Omental fat pad (tissue), 4 donors: ENCODE data around the gene TMEM107. TPM values are rescaled to one million over a fixed set of nuclear protein-coding genes. Genes with fewer than 3 reads are reported as not detected.

Source experiments
- ATAC-seq: fragments of 150-250 bp; one replicate; pipeline ENCODE4 v1.9.1; 2016; ENCODE audit warnings: mild to moderate bottlenecking, moderate library complexity; ENCODE audit not compliant: low FRiP score
- DNase-seq: peaks from one replicate; pipeline ENCODE4 v3.0.0-alpha.2; 2019; ENCODE audit warnings: low spot score
- total RNA-seq, 4 donors: library from RNA; depleted of rRNA; stranded (reverse); fragments of >200 nt; gene quantifications; one replicate each; pipeline ENCODE4 v1.1.0, GENCODE V29; 2016
- TF ChIP-seq, protein P1 (sequence below), 3 donors: fragments of 450-650 bp; IDR thresholded peaks; one replicate each; pipeline ENCODE4 v1.5.1; 2016 to 2017; ENCODE audit warnings: antibody characterized with exemption in 3 of 3, mild to moderate bottlenecking in 3 of 3, moderate library complexity in 2 of 3

The TMEM107 gene
- total RNA-seq, 4 donors from 2014 or later = 10.9 to 78.4 (median 34.1) TPM

DNA sequence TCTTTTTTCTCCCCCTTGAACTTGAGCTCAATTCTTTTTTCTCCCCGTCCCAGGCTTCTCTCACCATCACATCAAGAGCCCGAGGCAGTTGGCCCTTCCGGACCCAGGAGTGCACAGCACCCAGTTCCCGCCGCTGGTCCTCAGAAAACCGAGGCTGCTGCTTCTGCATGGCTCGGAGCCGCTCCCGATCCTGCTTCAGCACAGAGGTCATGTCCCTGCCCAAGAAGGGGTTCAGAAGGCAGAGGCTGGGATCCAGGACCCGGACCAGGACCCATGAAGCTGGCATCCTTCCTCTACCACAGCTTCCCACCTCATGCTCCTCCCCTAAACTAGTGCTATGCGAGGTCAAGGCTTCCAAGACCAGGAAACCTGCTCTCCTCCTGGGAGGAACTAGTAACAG is 34.4 kb downstream of the TMEM107 start:
- TF ChIP-seq, protein P1, sequence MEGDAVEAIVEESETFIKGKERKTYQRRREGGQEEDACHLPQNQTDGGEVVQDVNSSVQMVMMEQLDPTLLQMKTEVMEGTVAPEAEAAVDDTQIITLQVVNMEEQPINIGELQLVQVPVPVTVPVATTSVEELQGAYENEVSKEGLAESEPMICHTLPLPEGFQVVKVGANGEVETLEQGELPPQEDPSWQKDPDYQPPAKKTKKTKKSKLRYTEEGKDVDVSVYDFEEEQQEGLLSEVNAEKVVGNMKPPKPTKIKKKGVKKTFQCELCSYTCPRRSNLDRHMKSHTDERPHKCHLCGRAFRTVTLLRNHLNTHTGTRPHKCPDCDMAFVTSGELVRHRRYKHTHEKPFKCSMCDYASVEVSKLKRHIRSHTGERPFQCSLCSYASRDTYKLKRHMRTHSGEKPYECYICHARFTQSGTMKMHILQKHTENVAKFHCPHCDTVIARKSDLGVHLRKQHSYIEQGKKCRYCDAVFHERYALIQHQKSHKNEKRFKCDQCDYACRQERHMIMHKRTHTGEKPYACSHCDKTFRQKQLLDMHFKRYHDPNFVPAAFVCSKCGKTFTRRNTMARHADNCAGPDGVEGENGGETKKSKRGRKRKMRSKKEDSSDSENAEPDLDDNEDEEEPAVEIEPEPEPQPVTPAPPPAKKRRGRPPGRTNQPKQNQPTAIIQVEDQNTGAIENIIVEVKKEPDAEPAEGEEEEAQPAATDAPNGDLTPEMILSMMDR (IDR thresholded peaks at IDR 0.05) = no peak
- ATAC-seq (no peak), DNase-seq (no peak)

DNA sequence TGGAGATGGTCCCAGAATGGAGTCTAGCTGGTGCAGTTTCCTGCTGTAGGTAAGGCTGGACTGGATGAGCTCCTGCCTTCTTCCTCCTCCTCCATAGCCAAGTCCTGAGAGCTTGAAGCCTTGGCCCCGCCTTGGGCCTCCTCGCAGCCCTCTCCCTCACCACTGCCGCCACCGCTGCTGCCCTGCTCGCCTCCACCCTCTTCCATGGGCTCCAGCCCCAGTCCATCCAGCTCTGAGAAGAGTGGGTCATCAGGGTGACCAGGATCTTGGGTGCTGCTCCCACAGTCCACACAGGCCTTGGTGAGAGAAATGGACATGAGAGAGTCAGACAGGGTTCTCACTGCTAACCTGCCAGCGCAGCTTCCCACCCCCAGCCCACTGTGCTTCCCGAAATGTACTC is 35.1 kb downstream of the TMEM107 start:
- DNase-seq (no peak), ATAC-seq (no peak)

DNA sequence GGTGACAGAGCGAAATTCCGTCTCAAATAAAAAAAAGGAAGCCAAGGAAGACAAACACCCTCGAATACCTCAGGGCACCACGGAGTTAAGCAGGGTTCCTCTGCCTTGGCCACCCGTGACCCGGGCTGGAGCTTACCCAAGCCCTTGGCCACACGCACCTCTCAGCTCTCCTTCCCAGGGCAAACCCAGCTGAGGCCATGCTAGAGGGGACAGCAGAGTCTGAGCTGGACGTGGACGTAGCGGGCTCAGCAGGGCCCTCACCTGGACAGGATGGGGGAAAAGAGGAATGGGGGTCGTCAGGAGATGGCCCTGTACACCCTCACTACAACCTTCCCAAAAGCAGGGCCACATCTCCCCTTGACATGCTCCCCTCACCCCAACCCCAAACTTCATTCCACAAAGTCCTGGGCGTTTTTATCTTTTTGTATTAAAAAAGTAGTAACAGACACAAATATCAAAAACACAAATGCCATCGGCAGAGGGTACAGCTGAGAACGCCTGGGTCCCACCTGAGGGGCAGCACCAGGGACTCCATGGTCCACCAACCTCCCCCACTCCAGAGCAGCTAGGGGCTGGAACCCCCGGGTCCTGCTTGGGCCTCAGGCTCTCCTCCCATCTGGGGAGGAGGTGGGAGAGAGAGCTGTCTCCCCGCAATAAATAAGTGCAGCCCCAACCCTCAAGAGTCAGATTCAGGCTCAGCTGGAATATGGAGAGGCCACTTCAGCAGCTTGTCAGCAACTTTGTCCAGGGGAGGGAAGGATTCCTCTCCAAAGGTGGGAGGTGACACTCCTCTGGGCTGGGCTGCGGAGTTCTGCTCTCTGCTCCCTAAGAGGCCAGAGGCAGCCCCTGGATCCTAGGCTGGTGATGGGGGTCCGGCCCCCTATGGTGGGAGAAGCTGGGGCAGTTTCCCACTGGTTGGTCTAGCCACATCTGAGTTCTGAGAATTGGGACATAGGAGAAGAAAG is 35.8 kb downstream of the TMEM107 start:
- no peak for DNase-seq
- ATAC-seq = no peak
- TF ChIP-seq, protein P1 (IDR thresholded peaks at IDR 0.05) = no peak

More for the DNA sequence above, 35.1 kb downstream of the TMEM107 start:
- TF ChIP-seq, protein P1 (IDR thresholded peaks at IDR 0.05) = no peak

DNA sequence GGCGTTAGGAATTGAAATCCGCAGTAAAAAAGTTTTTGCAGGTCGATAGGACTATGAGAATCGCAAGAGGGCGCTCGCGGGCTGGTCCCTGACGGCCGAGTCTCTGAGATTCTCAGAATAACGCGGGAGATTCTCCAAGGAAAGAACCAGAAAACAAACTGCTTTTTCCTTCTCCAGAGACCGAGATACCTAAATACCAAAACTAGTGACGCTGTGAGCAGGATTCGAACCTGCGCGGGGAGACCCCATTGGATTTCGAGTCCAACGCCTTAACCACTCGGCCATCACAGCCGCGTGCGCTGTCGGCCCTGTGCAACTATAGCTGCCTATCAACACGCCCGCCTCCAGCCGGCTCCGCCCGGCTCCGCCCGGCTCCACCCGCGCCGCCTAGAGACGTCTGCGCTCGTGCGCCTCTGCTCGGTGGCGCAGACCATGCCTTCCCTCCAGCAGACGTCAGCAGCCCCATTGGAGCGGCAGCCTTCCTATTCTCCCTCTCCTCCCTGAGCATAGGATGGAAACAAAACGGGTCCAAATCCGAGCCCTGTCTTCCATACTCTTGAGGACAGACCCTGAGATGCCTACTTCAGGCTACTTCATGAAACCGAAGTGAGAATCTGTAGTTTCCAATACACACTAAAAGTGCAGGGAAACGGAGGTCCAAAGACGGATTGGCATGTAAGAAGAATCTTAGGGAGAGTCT is 37.4 kb downstream of the TMEM107 start:
- peak; percentile 91 for ATAC-seq
- TF ChIP-seq, protein P1 (IDR thresholded peaks at IDR 0.05) = peak in 2 of 3 donors; percentile 71 to 73
- DNase-seq = peak; percentile 70

DNA sequence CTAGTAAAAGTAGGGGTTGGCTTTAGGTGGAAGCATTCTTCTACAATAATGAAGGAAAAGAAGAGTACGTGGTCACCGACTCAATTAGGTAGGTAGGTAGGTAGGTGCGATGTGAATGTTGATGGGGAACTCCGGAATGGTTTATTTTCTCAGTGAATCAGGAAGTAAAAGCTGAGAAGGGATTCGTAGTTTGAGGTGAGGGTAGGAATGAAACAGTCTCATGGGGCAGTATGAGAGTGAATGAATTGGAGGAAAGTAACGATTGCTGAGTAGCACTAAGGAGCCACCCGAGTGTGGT is 37.9 kb downstream of the TMEM107 start:
- TF ChIP-seq, protein P1 (IDR thresholded peaks at IDR 0.05) = no peak
- ATAC-seq = no peak
- DNase-seq = no peak

DNA sequence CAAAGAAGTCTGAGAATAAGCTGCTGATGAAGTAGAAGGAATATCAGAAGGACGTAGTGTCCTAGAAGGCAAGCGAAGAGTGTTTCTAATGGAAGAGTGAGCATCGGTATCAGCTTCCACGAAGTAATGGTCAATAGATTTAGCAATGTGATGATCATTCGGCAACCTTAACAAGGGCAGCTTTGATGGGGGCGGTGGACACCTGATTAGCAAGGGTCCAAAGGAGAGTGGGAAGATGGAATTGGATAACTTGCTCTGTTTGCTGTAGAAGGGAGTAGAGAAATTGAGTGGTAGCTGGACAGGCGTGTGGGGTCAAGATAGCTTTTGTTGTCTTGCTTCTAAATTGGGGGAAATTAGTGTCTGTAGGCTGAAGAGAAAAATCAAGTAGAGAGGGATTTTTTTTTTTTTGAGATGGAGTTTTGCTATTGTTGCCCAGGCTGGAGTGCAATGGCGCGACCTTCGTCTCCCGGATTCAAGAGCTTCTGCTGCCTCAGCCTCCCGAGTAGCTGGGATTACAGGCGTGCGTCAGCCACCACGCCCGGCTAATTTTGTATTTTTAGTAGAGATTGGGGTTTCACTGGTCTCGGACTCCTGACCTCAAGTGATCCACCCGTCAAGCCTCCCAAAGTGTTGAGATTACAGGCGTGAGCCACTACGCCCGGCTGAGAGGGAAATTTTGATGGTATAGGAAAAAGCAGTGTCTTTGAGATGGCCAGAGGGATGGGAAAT is 38.4 kb downstream of the TMEM107 start:
- no peak for DNase-seq
- ATAC-seq = no peak
- TF ChIP-seq, protein P1 (IDR thresholded peaks at IDR 0.05) = no peak
